ENCODE results near the gene PPP1R12A. TPM values are rescaled to one million over a fixed set of nuclear protein-coding genes. Genes with fewer than 3 reads are reported as not detected.

Gene PPP1R12A
- total RNA-seq, 1 donor from 2014 or later, result 106 TPM

- DNase-seq, result no peak
Measured at GRCh38 chr12:79935624-79936345, 888 bp upstream of the PPP1R12A start.

GRCh38 chr12:79934281-79935020 lies 446 bp downstream of the PPP1R12A start:
- peak; percentile 60 for DNase-seq

GRCh38 chr12:79933532-79934264 lies 1.2 kb downstream of the PPP1R12A start:
- DNase-seq, result peak; percentile 43

GRCh38 chr12:79933043-79933442 lies 1.9 kb downstream of the PPP1R12A start:
- DNase-seq, result peak; percentile 1

- peak; percentile 2 for DNase-seq
Measured at GRCh38 chr12:79932357-79932756, 2.5 kb downstream of the PPP1R12A start.

GRCh38 chr12:79929065-79929464 lies 5.8 kb downstream of the PPP1R12A start:
- no peak for DNase-seq

GRCh38 chr12:79927772-79928474 lies 7.0 kb downstream of the PPP1R12A start:
- DNase-seq, result no peak

- DNase-seq, result no peak
Measured at GRCh38 chr12:79926951-79927350, 7.9 kb downstream of the PPP1R12A start.

GRCh38 chr12:79925492-79925891 lies 9.4 kb downstream of the PPP1R12A start:
- DNase-seq, result no peak

GRCh38 chr12:79921786-79922185 lies 13.1 kb downstream of the PPP1R12A start:
- no peak for DNase-seq

GRCh38 chr12:79920421-79921238 lies 14.3 kb downstream of the PPP1R12A start:
- no peak for DNase-seq

- no peak for DNase-seq
Measured at GRCh38 chr12:79919762-79920161, 15.1 kb downstream of the PPP1R12A start.

- no peak for DNase-seq
Measured at GRCh38 chr12:79916826-79917225, 18.1 kb downstream of the PPP1R12A start.

- no peak for DNase-seq
Measured at GRCh38 chr12:79911889-79912656, 22.8 kb downstream of the PPP1R12A start.

GRCh38 chr12:79908366-79908765 lies 26.5 kb downstream of the PPP1R12A start:
- DNase-seq, result no peak

GRCh38 chr12:79901506-79901905 lies 33.4 kb downstream of the PPP1R12A start:
- no peak for DNase-seq

GRCh38 chr12:79900951-79901350 lies 33.9 kb downstream of the PPP1R12A start:
- DNase-seq, result no peak

GRCh38 chr12:79900199-79900598 lies 34.7 kb downstream of the PPP1R12A start:
- DNase-seq, result no peak

GRCh38 chr12:79897617-79898016 lies 37.3 kb downstream of the PPP1R12A start:
- DNase-seq, result peak; percentile 38

- DNase-seq, result no peak
Measured at GRCh38 chr12:79895804-79896203, 39.1 kb downstream of the PPP1R12A start.

GRCh38 chr12:79895071-79895470 lies 39.8 kb downstream of the PPP1R12A start:
- no peak for DNase-seq

Measured in dermis blood vessel endothelial cell (primary cell).